Glomerular visceral epithelial cell (primary cell): ENCODE measurements around the gene ARHGEF10L.
A peak's percentile ranks its signal among the peaks of the same experiment; 100 is the strongest.

Experiments used
- DNase-seq: peaks from one replicate; pipeline ENCODE4 v3.0.0-alpha.2; 2016; ENCODE audit errors: extremely low spot score

The ARHGEF10L gene

DNA sequence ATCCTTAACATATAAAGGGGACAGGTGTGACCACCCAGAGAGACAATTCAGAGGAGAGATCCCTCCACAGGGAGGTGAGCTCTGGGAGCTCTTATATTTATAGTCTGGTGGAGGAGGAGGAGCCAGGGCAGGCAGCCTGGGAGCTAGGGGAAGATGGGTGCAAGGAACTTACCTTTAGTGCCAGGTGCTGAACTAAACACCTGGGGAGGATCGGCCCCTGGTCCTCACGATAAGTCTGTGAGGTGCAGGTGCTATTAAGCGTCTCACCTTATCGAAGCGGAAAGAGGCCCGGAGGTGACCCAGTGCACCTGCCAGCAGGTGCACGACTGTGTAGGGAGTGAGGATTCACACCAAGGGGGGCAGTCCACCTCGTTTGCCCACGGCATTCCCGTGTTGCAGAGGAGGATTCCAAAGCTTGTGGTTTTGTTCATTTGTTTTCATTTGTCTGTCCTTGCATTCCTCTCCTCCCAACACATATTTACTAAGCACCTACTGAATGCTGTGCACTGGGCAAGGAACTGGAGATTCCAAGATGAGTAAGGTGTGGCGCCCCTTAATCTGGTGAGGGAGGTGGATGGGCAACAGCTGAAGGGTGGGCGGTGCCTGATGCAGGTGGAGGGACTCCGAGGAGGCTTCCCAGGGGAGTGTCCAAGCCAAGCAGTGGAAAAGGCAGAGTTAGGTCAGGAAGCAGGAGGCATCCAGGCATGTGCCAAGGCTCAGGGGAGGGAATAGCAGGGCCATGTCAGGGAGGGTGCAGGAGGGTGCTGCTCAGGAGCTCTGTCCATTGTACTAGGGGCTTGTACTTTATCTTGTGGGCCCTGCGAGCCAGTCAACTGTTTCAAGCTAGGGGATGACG, 11.5 kb downstream of the ARHGEF10L start:
- DNase-seq: peak; percentile 64

DNA sequence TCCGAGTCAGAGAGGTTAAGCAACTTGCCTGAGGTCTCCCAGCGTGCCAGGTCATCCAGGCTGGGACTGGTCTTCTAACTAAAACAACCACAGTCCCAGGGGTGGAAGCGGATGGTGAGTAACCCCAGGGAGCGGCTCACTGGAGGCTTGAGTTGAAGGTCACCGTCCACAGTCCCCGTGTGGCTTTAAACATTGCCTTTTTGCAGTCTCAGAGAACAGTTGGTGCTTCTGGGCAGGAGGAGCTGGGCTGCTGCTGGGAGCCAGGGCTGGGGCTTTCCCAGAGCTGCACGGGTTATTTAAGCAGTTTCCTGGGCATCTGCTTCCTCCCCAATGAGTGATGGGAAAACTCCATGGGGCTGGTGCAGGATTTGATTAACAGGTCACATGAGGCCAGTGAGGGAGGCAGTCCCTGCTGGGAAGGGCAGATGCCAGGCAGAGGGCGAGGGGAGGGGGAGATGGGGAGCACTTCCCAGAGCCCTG, 12.3 kb downstream of the ARHGEF10L start:
- peak; percentile 76 for DNase-seq

DNA sequence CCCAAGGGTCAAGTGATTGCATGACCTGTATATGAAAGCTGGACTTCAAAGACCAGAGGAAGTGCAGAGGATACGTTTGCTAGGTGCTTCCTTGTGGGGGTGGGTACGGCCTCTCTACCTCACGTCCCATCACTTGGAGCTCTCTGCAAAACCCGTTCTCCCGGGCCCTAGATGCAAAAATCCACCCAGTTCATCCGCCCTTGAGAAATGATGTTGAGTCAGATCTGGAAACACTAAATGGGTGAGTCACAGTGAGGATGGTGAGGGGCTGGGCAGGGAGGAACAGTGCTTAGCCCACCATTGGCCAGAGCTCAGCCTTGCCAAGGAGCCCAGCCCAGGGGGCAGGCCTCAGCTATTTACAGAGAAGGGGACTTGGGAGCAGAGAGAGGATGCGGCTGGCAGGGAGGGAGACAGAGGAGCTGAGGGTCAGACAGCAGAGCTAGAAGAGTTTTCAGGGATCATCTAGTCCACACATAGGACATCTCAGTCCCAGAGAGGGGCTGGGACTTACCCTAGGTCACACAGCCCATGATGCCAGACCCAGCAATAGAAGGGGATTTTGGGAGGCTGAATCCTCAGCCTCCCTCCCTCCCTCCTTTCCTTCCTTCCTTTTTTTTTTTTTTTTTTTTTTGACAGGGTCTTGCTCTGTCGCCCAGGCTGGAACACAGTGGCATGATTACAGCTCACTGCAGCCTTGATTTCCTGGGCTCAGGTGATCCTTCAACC, 14.6 kb downstream of the ARHGEF10L start:
- peak; percentile 82 for DNase-seq

DNA sequence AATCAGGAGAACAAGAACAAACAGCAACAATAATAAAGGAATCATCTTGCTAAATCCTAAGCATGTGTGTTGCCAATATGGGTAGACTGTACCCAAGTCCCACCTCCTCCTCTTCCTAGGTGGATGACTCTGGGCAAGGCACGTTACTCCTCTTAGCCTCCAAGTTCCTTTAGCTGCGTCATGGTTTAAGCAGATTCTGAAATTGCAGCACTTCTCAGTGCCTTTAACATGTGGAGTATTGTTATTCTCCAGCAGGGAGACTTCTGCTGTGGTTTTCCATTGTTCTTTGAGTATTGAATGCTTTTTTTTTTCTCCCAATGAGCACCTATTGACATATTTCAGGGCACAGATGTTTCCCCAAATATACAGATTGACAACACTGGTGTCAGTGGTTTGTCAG, 15.5 kb downstream of the ARHGEF10L start:
- no peak for DNase-seq

DNA sequence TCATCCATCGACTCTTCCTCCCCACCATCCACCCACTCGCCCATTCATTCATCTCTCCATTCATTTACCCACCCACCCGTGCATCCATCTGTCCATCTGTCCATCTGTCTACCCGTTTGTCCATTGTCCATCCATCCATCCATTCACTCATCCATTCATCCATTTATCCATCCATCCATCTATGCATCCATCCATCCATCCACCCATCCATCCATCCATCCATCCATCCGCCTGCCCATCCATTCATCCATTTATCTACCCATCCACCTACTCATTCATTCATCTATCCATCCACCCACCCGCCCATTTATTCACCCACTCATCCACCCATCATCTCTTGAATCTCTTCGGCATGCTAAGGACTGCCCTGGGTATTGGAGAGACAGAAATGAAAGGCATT, 18.5 kb downstream of the ARHGEF10L start:
- no peak for DNase-seq

DNA sequence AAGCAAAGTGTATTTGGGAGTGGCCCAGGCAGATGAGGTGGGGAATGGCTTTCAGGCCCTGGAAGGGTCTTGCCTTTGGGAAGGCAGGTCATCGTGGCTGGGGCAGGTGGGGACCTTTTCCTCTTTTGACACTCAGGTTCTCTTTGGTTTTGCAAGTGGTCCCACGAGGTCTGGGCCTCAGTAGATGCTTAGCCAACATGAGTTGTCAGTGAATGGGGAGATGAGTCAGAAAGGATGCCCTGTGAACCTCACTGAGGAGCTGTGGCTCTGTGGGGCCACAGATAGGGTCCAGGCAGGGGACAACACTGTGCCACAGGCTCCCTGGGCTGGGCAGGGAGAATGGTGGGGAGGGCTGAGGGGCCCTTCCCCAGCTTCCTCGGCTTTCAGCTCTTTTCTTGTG, 19.0 kb downstream of the ARHGEF10L start:
- DNase-seq: no peak

DNA sequence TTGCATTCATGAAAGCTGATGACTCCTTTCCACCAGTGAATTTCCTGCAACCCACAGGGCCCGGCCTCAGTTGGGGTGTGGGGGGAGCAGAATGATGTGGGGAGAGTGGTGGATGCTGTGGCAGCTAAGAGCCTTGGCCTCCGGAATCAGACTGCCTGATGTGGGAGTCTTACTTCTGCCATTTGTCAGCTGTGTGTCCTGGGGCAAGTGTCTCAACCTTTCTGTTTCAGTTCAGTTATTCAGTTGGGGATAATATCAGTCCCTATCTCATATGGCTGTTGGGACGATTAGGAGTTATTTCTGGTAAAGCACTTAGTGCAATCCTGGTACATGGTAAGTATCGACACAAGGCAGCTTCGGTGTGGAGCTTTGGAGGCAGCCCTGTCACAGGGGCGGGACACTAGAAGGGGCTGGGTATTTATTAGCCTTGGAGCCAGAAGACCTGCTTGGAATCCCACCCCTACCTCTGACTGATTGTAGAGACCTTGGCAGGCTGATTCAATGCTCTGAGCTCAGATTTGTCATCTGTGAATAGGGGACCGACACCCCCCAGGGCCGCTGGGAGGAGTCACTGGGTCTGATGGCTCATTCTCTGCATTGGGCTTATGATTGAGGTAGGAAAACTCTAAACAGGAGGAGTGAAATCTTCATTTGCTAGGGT, 19.6 kb downstream of the ARHGEF10L start:
- DNase-seq: no peak

DNA sequence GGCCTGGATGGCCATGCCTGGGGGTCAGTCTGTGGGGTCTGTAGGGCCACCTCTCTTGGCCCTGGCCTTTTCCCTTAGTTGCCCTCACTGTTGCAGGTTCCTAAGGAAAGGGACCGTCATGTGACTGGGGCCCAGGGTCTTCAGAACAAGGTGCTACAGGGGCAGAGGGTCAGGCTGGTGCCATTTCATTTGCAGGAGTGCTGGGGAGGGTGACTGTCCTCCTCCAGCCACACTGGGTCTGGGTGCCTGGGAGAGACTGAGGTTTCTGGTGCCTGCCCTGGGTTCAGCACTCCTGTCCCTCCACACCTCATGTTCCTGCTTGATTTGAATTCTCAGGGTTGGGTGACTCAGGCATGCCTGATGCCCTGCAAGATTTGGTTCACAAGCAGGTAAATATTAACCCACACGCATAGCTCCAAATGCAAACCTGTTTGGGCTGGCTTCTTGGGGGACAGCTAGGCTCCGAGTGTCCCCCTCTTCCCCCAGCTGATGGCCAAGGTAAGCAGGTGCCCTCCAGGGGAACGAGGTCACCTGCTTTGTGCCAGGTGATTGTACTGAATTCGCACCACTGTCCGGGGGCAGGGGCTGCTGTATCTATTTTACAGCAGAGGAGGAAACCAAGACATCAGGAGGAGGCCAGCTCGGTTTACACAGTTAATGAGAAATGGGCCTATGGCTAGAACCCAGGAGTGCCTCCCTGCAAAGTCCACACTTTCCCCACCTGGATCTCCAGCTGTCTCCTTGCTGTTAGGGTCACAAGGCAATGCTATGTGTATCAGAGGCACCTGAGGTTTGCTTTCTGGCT, 20.3 kb downstream of the ARHGEF10L start:
- DNase-seq: peak; percentile 66

DNA sequence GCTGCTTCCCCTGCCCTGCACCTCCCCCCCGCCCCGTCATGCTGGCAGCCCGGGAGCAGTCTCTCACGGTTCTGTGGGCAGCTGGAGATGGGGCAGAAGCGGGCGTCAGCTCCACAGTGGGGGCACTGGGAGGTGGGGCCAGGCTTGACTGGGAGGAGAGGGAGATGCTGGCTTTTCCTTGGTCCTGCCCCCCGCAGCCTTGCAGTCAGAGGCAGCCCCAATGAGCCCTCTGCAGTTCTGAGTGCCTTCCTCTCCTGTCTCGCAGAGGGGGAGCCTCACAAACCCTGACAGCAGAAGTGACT, 21.7 kb downstream of the ARHGEF10L start:
- peak; percentile 84 for DNase-seq

DNA sequence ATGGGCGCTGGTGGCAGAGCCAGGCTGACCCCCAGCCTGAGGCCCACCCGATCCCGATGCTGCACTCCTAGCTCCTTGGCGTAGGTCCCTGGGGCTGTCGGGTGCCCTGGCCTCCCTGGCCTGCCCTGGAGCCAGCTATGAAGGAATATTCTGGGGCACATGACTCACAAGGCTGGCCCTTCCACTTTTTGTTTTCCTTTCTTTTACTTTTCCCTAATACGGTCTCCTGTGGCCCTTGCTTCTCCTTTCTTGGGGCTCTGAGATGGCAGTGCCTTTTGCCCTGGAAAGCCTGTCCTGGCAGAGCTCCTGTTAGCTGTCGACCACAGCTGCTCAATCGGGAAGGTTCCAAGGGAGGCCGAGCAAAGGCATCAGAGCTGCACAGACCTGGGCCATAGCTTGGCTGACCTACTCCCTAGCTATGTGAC, 22.1 kb downstream of the ARHGEF10L start:
- DNase-seq: peak; percentile 41

DNA sequence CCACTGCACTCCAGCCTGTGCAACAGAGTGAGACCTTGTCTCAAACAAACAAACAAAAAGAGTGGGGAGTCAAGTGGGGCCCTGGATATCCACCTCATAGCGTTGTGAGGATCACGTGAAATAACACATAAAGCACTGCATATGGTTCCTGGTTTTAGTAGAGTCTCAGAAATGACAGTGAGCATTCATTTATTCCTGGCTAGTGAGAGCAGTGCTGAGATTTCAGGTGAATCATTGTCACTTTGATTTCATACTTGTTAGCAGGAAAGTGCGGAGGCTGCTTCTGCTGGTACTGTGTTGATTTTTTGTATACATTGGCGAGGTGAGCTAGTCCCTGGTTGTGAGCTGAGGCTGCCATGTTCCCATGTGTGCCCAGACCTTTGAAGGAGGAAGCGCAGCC, 22.9 kb downstream of the ARHGEF10L start:
- no peak for DNase-seq

DNA sequence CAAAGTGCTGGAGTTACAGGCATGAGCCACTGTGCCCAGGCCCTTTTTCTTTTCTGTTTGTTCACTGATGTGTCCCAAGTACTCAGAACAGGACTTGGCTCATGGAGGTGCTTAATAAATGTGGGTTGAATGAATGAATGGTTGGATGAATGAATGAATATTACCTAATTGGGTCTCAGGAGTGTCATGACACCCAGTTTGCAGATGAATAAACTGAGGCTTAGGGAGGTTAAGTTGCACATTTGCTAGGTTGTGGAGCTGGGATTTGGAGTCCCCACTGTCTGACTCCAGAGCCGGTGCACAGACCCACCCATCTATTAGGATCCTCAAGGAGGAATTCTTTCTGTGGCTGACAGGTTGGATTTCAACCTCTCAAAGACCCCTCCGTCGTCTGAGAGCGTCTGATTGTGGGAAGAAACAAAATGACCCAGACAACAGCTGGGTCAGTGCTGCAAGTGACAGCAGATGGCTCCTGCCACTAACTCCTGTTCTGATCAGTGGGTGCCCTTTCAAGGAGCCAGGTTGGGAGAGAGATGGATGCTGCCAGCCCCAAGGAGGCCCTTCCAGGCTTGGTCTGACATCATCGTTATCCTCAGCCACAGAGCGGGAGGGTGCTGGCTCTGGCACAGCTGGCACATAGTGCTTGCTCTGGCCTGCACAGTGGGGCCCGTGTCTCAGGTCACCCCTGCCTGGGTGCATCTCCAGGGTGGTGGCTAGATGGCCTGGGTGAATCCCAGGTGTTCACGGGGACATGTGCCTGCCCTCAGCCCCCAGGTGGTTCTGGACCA, 24.2 kb downstream of the ARHGEF10L start:
- DNase-seq: no peak

DNA sequence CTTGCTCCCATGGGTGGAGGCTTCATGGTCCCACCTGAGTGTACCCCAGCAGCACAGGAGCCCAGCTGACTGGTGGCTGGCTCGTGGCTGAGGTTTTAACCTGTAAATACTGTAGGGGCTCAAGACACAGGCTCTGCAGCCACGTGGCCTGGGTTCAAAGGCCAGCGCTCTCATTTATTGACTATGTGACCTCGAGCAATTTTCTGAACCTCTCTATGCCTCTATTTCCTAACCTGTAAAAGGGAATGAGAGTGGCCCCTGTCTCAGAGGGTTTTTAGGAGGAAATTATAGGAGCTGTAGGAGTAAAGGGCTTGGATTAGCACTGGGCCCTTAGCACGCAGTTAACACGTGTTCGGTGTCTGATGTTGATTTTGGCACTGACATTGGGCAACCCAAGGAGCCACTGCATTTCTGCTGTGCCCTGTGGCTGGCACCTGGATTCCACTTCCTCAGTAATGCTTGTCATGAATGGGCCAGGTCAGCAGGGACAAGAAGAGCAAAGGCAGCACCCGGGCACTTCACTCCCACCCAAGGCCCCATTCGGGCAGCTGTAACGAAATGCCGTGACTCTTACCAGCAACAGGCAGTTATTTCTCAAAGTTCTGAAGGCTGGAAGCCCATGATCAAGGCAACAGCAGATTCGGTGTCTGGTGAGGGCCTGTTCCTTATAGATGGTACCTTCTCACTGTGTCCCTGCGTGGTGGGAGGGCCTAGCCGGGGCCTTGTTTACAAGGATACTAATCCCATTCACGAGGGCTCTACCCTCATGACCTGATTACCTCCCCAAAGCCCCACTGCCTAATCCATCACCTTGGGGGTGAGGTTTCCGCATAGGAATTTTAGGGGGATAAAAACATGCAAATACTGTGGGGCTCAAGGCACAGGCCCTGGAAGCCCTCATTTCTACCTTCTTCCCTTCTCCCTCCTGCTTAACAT, 25.2 kb downstream of the ARHGEF10L start:
- no peak for DNase-seq

DNA sequence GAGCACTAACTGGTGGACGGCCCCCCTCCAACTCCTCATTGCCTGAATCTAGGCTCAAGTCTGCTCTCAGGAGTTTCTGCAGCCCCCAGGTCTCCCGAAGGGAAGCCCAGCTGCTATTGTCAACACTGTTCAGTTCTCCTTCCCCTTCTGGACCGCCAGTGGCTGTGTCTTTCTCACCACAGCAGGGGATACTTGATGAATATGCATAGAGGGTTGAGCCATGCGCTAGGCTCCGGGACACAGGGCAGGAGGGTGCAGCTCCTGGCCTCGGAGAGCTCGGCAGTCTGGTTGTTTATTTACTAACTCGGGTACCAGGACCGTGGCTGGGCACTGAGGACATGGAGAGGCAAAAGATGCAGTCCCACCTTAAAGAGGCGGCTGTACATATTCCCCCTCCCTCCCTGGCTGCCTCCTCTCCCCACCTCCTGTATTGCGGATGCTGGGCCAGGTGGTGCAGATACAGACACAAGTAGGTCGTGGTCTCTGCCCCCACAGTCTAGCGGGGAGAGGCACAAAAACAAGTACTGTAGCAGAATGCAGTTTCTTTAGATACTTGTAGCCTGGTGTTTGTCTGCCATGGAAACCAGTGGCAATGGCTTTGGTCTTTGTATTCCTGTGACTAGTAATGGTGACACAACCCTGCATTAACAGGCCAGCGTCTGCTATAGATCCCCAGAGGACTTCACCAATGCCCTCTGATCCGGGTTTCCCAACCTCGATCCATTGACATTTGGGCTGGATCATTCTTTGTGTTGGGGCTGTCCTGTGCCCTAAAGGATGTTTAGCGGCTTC, 26.2 kb downstream of the ARHGEF10L start:
- no peak for DNase-seq

DNA sequence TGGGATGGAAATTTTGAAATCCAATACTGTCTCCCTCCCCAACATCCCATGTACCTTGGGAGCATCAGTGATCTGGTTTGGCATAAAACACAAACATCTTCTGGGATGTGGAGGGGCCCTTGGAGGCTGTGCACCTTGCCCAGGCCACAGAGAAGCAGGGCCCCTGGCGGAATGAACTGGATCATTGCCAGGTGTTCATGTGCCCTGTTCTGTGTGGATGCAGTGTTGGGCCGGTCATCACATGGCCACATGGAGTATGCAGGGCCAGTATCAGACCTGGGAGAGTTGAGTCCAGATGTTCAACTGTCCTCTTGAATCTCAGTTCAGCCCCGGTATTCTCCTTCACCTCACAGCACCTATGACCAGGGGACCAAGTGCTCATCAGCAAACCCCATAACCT, 26.9 kb downstream of the ARHGEF10L start:
- no peak for DNase-seq

DNA sequence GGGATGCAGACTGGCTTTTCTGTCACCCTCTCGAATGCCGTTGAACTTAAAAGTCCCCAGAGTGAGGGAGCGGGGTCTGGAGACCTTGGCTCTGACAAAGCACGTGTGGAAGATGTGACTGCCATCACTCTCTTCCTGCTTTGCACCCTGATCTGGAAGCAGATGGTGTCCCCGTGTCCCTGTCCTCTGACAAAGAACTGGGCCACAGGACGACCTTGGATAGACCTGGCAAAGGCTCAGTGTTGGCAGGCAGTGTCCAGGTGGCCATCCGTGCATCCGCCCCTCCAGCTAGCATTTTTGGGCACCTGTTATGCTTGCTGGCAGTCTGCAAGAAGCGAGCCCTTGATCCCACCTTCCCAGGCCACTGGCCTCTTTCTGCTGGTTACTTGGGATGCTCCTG, 27.4 kb downstream of the ARHGEF10L start:
- no peak for DNase-seq

DNA sequence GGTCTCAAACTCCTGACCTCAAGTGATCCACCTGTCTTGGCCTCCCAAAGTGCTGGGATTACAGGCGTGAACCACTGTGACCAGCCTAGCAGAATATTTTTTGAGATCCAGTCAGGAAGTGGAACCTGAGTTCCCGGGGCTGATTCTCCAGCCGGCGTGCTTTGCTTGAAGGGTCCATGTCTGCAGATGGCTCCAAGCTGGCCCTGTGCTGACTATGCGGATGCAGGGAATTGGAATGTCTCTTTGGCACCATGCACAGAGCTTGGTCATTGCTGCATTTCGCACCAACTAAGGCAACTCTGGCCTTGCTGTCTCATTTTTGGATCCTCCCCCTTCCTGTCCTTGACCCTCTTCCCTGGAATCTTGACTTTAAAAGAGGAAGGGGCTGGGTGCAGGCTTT, 28.1 kb downstream of the ARHGEF10L start:
- no peak for DNase-seq

DNA sequence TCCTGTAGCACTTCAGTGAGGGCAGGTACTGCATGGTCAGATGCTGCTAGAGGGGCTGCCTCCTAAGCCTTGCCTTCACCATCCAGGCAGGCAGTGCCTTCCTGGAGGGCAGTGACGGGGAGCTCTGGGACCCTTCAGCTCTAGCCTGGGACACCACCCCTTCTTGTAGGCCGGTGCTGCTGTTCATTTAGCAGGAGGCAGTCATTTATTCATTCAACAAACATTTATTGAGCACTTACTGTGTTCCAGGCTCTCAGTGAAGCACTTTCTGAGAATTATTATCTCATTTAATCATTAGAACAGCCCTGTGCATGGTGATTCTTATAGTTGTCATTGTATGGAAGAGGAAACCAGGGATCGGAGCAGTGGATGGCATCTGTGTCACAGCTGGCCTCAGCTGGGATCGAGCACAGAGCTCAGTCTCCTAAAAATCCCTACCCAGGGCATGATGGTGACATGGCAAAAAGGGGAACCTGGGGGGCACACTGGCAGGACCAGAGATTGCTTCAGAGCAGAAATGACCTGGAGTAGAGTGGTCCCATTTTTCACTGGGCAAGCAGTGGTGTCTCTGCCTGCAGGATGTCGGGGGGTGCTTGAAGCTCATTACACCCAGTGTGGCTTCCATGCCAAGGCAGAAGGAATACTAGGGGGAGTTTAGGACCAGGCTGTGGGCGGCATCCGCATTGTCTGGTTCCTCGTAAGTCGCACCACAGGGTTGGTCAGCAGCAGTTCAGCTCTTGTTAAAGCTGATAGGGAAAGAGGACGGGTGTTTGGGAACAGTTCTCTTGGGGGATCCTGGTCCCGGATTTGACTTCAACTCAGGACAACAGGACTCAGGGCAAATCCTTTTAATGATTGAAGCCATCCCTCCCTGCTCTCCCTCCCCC, 28.8 kb downstream of the ARHGEF10L start:
- no peak for DNase-seq
